ENCODE results near the gene ZNF784. TPM values are rescaled to one million over a fixed set of nuclear protein-coding genes. Genes with fewer than 3 reads are reported as not detected.

The ZNF784 gene
- total and polyA plus RNA-seq, 9 of the 15 experiments (the other 6 are each of a cell fraction or from before 2014, with no cell fraction given) = 0.14 to 6.1 (median 2.1) TPM

GRCh38 chr19:55640043-55640576 lies 15.7 kb upstream of the ZNF784 start (continued):
- no peak for TF ChIP-seq ZBTB5 (IDR thresholded peaks at IDR 0.05)
- TF ChIP-seq THAP7 (CRISPR knock-in tag; IDR thresholded peaks at IDR 0.05) = no peak
- TF ChIP-seq MCM3 (IDR thresholded peaks at IDR 0.05) = no peak
- TF ChIP-seq RAD51 (IDR thresholded peaks at IDR 0.05; ENCODE audit: borderline replicate concordance, low read depth) = 0 out of 2 replicates have a peak, but pooled peaks have one; percentile 33
- TF ChIP-seq ZNF436 (CRISPR knock-in tag; IDR thresholded peaks at IDR 0.05) = no peak
- no peak for TF ChIP-seq SRSF1 (IDR thresholded peaks at IDR 0.05; ENCODE audit: low read depth, low read length)
- peak; percentile 91 for TF ChIP-seq ZNF740 (CRISPR knock-in tag; IDR thresholded peaks at IDR 0.05)
- TF ChIP-seq ZNF740 (tag; IDR thresholded peaks at IDR 0.05) = no peak
- TF ChIP-seq DNMT1 (IDR thresholded peaks at IDR 0.05) = no peak
- no peak for TF ChIP-seq MTA1 (IDR thresholded peaks at IDR 0.05; ENCODE audit: borderline replicate concordance)
- TF ChIP-seq FOXP1 (CRISPR knock-in tag; IDR thresholded peaks at IDR 0.05) = peak; percentile 99
- no peak for TF ChIP-seq SRSF7 (optimal IDR thresholded peaks at IDR 0.05; ENCODE audit: low read depth, low read length)
- peak in 1 of 2 experiments; percentile 67; a peak in 1 of 4 replicates for TF ChIP-seq SRF (CRISPR knock-in tag; IDR thresholded peaks at IDR 0.05)
- peak; percentile 58; the same call in 1 of the 2 replicates for TF ChIP-seq DMBX1 (CRISPR knock-in tag; IDR thresholded peaks at IDR 0.05; ENCODE audit: borderline replicate concordance)
- TF ChIP-seq RBBP5 (IDR thresholded peaks at IDR 0.05; ENCODE audit: borderline replicate concordance, insufficient read depth, low read length, poor library complexity, severe bottlenecking) = no peak
- no peak for TF ChIP-seq SNAPC5 (CRISPR knock-in tag; IDR thresholded peaks at IDR 0.05)
- no peak for TF ChIP-seq ZC3H4 (CRISPR knock-in tag; IDR thresholded peaks at IDR 0.05; ENCODE audit: borderline replicate concordance)
- TF ChIP-seq HDAC1 (IDR thresholded peaks at IDR 0.05) = no peak; a peak in 1 of 4 replicates
- TF ChIP-seq PHF21A (IDR thresholded peaks at IDR 0.05; ENCODE audit: borderline replicate concordance, low read depth) = 0 out of 2 replicates have a peak, but pooled peaks have one; percentile 8
- no peak for TF ChIP-seq ZNF274 (IDR thresholded peaks at IDR 0.05; ENCODE audit: borderline replicate concordance, low read depth, low read length)
- no peak for TF ChIP-seq HOMEZ (CRISPR knock-in tag; IDR thresholded peaks at IDR 0.05)
- no peak for TF ChIP-seq PYGO2 (tag; IDR thresholded peaks at IDR 0.05)
- no peak for TF ChIP-seq ZKSCAN1 (IDR thresholded peaks at IDR 0.05; ENCODE audit: low read depth, low read length)
- no peak for TF ChIP-seq ZNF445 (CRISPR knock-in tag; IDR thresholded peaks at IDR 0.05; ENCODE audit: low read depth)
- TF ChIP-seq TBL1XR1 (IDR thresholded peaks at IDR 0.05; ENCODE audit: low read length in 2 of 2) = no peak

Data from K562 (cell line).